Measurements from ENCODE around the gene SOAT2. TPM values are rescaled to one million over a fixed set of nuclear protein-coding genes. Genes with fewer than 3 reads are reported as not detected.
"Not testable (repeated sequence)": the region's sequence is repeated elsewhere in the genome, so short reads cannot be mapped to it uniquely, and the experiment has no call there.

Gene SOAT2
- total RNA-seq, 1 donor from 2014 or later: 0.40 TPM

DNA sequence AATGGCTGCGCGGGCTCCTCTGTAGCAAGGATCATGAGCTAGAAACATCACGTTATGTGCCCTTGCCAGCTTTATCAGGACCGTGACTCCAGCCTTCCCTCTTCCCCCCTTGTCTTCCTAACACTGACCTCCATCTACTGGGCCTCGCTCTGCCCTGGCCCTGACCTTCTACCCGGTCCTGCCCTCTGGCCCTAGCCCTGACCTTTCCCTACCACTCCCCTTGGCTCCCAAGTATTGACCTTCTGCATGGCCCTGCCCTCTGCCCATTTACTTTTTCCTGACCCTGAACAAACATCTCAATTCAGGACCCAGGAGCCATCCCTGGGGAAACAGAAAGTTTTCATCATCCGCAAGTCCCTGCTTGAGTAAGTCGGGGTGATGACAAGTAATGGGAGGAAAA is 2.0 kb downstream of the SOAT2 start:
- Mint-ChIP-seq H3K27me3 (ENCODE audit: low read depth) (no peaks in the 10 kb centered on the region), H3K36me3 (peaks cover 4% of the 10 kb centered on the region), H3K4me3 (no peak overlapping the region), H3K4me1 (peaks cover 8% of the 10 kb centered on the region), H3K27ac (no peak overlapping the region), H3K9me3 (no peaks in the 10 kb centered on the region)
- TF ChIP-seq, protein P1, sequence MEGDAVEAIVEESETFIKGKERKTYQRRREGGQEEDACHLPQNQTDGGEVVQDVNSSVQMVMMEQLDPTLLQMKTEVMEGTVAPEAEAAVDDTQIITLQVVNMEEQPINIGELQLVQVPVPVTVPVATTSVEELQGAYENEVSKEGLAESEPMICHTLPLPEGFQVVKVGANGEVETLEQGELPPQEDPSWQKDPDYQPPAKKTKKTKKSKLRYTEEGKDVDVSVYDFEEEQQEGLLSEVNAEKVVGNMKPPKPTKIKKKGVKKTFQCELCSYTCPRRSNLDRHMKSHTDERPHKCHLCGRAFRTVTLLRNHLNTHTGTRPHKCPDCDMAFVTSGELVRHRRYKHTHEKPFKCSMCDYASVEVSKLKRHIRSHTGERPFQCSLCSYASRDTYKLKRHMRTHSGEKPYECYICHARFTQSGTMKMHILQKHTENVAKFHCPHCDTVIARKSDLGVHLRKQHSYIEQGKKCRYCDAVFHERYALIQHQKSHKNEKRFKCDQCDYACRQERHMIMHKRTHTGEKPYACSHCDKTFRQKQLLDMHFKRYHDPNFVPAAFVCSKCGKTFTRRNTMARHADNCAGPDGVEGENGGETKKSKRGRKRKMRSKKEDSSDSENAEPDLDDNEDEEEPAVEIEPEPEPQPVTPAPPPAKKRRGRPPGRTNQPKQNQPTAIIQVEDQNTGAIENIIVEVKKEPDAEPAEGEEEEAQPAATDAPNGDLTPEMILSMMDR (IDR thresholded peaks at IDR 0.05; ENCODE audit: unreplicated experiment): no peak
- no peak for DNase-seq (ENCODE audit: low spot score in 2 of 2, unreplicated experiment in 2 of 2)

DNA sequence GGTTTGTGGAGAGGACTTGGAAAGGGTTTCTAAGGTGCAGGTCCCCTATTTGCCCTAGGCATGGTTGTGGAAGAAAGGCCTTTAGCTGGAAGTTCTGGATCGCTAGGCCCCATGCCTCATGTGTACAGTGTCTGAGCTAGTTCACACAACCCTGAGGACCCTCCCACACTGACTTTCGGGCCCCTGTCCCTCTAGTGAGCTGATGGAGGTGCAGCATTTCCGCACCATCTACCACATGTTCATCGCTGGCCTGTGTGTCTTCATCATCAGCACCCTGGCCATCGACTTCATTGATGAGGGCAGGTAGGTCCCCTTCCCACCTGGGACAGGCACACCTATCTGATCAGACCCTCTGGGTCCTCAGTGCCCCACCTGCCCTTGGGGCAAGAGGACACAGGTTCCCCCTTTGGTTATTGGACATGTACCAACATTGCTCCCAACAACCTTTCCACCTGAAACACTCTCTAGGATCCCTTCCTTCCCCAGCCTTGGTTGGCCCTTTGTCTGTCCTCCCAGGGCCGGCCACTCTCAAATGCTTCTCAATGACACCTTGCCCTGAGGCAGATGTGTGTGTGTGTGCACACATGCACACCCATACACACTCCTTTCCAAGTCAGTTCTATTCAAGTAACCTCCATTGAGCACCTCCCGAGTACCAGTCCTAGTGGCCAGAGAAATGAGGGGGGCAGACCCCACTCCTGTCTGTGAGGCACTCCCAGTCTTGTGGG is 2.6 kb downstream of the SOAT2 start:
- peaks cover 5% of the 10 kb centered on the region for H3K4me1 Mint-ChIP-seq
- H3K36me3 Mint-ChIP-seq: peaks cover 4% of the 10 kb centered on the region
- DNase-seq (ENCODE audit: low spot score in 2 of 2, unreplicated experiment in 2 of 2): no peak
- H3K27ac Mint-ChIP-seq: no peak overlapping the region
- H3K9me3 Mint-ChIP-seq: no peaks in the 10 kb centered on the region
- no peaks in the 10 kb centered on the region for H3K27me3 Mint-ChIP-seq (ENCODE audit: low read depth)
- TF ChIP-seq, protein P1 (IDR thresholded peaks at IDR 0.05; ENCODE audit: unreplicated experiment): no peak
- no peak overlapping the region for H3K4me3 Mint-ChIP-seq

DNA sequence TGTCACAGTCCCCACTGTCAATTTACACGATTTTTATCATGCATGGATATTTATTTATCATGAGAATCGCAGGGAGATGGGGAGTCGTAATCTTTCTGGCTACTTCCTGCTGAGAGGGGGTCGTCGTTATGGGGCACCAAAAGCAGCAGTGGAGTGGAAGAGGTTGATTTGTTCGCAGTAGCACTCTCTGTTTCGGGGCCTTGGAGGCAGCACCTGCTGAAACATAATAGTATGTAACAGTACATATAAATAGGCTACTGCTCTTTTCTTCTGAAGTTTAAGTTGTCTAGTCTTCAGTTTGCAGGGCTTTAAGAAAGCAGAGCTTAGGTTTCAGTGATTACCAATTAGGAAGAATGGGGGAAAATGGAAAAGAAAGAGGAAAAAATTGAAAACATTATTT is 3.8 kb downstream of the SOAT2 start:
- no peak overlapping the region for H3K27ac Mint-ChIP-seq
- H3K27me3 Mint-ChIP-seq (ENCODE audit: low read depth): no peaks in the 10 kb centered on the region
- no peak for DNase-seq (ENCODE audit: low spot score in 2 of 2, unreplicated experiment in 2 of 2)
- no peaks in the 10 kb centered on the region for H3K36me3 Mint-ChIP-seq
- TF ChIP-seq, protein P1 (IDR thresholded peaks at IDR 0.05; ENCODE audit: unreplicated experiment): no peak
- peaks cover 5% of the 10 kb centered on the region for H3K4me1 Mint-ChIP-seq
- H3K9me3 Mint-ChIP-seq: no peaks in the 10 kb centered on the region
- no peak overlapping the region for H3K4me3 Mint-ChIP-seq

DNA sequence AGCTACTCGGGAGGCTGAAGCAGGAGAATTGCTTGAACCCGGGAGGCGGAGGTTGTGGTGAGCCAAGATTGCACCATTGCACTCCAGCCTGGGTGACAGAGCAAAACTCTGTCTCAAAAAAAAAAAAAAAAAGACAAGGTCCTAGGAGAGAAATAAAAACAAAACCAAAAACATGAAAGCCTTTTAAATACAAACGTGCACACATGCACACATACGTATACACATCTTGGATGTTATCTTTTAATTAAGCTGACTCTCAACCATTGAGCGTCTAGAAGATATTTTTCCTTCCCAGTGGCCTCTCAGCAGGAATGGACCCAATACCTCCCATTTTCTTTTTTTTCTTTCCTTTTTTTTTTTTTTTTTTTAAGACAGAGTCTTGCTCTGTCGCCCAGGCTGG is 9.1 kb downstream of the SOAT2 start:
- H3K27me3 Mint-ChIP-seq (ENCODE audit: low read depth); H3K4me3 Mint-ChIP-seq; H3K9me3 Mint-ChIP-seq; DNase-seq (ENCODE audit: low spot score in 2 of 2, unreplicated experiment in 2 of 2); H3K27ac Mint-ChIP-seq; H3K36me3 Mint-ChIP-seq; H3K4me1 Mint-ChIP-seq: not testable (repeated sequence)

DNA sequence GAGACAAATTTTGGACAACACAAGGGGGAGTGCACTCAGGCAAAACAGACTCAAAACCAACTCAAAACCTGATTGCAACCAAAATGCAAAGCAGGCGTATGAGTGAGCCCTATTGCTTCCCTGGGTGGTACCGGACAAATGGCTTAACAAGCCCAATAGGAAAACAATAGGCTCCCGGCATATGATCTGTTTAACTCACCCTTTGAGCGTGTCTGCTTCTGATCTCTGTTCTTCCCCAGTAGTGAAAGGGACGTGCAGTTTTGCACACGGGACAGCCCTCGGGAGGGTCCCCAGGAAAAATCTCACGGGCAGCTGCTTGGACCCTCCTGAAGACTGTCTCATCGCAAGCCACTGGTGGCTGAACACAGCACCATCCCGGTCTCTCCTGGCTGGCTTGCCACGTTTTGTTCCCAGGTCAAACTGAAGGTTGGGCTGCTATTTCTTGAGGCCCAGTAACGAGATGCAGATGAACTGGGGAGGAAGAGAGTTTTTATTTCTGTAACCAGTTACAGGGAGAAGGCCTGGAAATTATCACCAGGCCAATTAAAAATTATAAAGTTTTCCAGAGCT is 9.9 kb downstream of the SOAT2 start:
- H3K4me3 Mint-ChIP-seq: no peak overlapping the region
- H3K27ac Mint-ChIP-seq: peak overlapping the region; percentile 35

DNA sequence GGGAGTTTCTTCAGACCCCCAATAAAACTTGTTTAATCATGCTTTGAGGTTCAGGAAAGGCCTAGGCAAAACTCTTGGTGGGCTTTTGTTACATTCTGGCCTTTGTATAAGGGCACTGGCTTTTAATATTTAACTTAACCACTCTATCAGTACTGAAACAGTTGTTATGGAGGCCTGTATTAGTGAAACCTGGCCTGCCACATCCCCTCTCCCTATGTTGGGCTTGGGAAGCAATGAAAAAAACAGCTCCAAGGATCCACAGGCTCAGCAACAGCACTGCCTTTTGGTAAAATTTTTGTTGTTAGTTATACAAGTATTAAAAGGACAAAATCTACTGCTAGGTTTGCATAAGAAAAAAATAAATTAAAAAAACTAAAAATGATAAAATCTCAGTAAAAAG is 10.7 kb downstream of the SOAT2 start:
- Mint-ChIP-seq H3K36me3 (no peaks in the 10 kb centered on the region), H3K9me3 (no peaks in the 10 kb centered on the region), H3K4me3 (no peak overlapping the region), H3K27me3 (ENCODE audit: low read depth) (no peaks in the 10 kb centered on the region), H3K4me1 (peaks cover 2% of the 10 kb centered on the region), H3K27ac (peak overlapping the region; percentile 12)
- DNase-seq (ENCODE audit: low spot score in 2 of 2, unreplicated experiment in 2 of 2): no peak
- TF ChIP-seq, protein P1 (IDR thresholded peaks at IDR 0.05; ENCODE audit: unreplicated experiment): no peak

More for the DNA sequence above, 9.9 kb downstream of the SOAT2 start:
- peak in 1 of 2 experiments; percentile 29 for DNase-seq (ENCODE audit: low spot score in 2 of 2, unreplicated experiment in 2 of 2)
- H3K36me3 Mint-ChIP-seq: no peaks in the 10 kb centered on the region
- peaks cover 2% of the 10 kb centered on the region for H3K4me1 Mint-ChIP-seq
- TF ChIP-seq, protein P1 (IDR thresholded peaks at IDR 0.05; ENCODE audit: unreplicated experiment): no peak
- H3K27me3 Mint-ChIP-seq (ENCODE audit: low read depth): no peaks in the 10 kb centered on the region
- no peaks in the 10 kb centered on the region for H3K9me3 Mint-ChIP-seq
